GM12892 (cell line): ENCODE data around the gene SMG6.

Source experiments
- POLR2A ChIP-seq: IDR thresholded peaks from 2 replicates; pipeline ENCODE4 v1.6.1; 2011; ENCODE audit warnings: low read depth, low read length, control low read depth
- POLR2AphosphoS5 ChIP-seq: IDR thresholded peaks from 2 replicates; pipeline ENCODE4 v1.6.1; 2011; ENCODE audit warnings: low read depth, low read length, control low read depth
- TAF1 ChIP-seq: IDR thresholded peaks from 2 replicates; pipeline ENCODE4 v1.6.1; 2011; ENCODE audit warnings: low read depth, mild to moderate bottlenecking, control low read depth, low read length, borderline replicate concordance

DNA sequence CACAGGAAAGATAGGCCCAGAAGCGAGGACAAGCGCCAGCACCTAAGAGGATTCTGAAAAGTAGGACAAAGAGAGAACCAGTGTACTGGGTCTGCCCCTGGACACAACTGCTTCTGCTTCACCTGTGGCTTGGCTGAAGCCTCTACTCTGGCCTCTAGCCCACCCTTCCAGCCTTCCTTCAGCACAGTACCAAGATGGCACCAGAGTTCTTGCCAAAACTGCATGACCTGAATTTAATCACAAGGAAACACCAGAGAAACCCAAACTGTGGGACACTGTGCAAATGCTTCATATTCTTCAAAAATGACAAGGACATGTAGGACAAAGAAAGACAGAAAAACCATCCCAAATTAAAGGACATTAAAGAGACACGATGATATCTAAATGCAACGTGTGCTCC lies 116.6 kb downstream of the SMG6 start:
- TF ChIP-seq TAF1 (no peak), POLR2A (no peak), POLR2AphosphoS5 (no peak)
